GM19397 (cell line): ENCODE data around the gene PRPF40B.

ENCODE experiments used
- ATAC-seq: cut with Tn5 transposase; IDR thresholded peaks from one replicate; pipeline ENCODE4 v1.9.1; 2021; ENCODE audit warnings: mild to moderate bottlenecking, moderate library complexity; ENCODE audit not compliant: unreplicated experiment

Gene PRPF40B

DNA sequence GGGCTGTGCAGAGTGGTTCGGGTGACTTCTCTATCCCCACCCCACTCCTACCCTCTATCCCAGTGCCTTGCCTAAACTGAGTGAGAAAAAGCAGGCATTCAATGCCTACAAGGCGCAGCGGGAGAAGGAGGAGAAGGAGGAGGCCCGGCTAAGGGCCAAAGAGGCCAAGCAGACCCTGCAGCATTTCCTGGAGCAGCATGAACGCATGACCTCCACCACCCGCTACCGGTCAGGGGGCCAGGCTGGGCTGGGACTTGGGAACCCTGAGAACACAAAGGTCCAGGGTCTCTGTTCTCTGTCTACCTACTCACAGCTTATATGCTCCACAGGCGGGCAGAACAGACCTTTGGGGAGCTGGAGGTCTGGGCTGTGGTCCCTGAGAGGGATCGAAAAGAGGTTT lies 11.7 kb downstream of the PRPF40B start:
- no peak for ATAC-seq

GRCh38 chr12:49635656-49636055 lies 12.3 kb downstream of the PRPF40B start:
- ATAC-seq, result no peak

- ATAC-seq, result no peak
Measured at GRCh38 chr12:49636574-49636973, 13.2 kb downstream of the PRPF40B start.

GRCh38 chr12:49636979-49637755 lies 13.8 kb downstream of the PRPF40B start:
- no peak for ATAC-seq

- ATAC-seq, result no peak
Measured at GRCh38 chr12:49641748-49642369, 18.5 kb downstream of the PRPF40B start.

DNA sequence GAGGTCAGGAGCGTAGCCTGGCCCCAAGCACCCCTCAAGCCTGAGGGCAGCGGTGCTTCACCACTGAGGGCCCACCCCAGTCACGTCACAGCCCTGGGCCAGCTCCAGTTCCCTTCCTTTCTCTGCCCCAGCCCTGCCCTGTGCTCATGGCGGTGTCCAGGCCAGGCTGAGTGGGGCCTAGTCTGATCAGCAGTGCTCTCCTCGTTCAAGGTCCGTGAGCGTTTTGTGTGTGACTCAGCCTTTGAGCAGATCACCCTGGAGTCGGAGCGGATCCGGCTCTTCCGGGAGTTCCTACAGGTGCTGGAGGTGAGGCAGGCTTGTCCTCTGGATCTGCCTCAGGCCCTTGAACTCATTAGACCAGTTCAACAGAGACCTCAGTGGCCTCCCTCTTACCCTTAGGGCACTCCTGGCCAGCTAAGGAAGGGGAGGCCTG lies 19.0 kb downstream of the PRPF40B start:
- ATAC-seq, result no peak

GRCh38 chr12:49643135-49643534 lies 19.8 kb downstream of the PRPF40B start:
- no peak for ATAC-seq

GRCh38 chr12:49643961-49644619 lies 20.7 kb downstream of the PRPF40B start:
- ATAC-seq, result no peak

DNA sequence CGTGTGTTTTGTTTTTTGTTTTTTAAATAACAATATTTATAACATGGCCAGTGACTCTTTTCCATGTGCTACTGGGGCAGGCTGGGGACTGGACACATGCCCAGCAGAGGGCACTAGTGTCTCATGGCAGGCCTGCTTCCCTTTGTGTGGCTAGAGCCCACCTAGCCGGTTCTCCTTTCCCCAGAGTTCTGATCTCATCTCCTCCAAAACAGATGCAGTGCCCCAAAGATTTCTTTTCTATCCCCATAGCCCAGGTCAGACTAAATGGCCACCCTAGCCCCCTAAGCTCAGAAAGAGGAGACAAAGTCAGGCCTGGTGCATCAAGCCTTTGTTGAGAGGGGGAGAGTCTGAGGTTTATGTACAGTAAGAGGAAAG lies 21.2 kb downstream of the PRPF40B start:
- no peak for ATAC-seq

- no peak for ATAC-seq
Measured at GRCh38 chr12:49645146-49646039, 22.0 kb downstream of the PRPF40B start.

- ATAC-seq, result no peak
Measured at GRCh38 chr12:49646331-49646830, 23.0 kb downstream of the PRPF40B start.

GRCh38 chr12:49646871-49647654 lies 23.7 kb downstream of the PRPF40B start:
- no peak for ATAC-seq

- ATAC-seq, result no peak
Measured at GRCh38 chr12:49647827-49648711, 24.7 kb downstream of the PRPF40B start.

GRCh38 chr12:49648712-49649003 lies 25.3 kb downstream of the PRPF40B start:
- no peak for ATAC-seq

DNA sequence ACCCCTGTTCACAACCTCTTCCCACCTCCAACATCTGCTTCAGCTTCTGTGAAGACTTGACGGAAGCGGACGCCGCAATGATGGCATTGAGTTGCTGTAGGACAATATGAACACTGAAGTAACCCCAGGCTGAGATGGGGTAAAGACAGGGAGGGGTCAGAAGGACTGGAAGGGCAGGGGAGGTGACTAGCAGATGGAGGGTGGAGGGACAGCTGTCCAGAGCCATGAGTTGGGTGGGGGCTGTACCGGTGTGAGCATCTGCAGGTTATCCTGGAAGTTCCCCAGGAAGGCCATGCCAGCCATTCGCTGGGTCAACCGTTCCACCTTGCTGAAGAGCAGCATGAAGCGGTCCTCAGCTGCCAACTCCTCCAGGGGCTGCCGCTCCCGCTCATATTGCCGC lies 26.1 kb downstream of the PRPF40B start:
- no peak for ATAC-seq

GRCh38 chr12:49649892-49650291 lies 26.5 kb downstream of the PRPF40B start:
- ATAC-seq, result no peak

DNA sequence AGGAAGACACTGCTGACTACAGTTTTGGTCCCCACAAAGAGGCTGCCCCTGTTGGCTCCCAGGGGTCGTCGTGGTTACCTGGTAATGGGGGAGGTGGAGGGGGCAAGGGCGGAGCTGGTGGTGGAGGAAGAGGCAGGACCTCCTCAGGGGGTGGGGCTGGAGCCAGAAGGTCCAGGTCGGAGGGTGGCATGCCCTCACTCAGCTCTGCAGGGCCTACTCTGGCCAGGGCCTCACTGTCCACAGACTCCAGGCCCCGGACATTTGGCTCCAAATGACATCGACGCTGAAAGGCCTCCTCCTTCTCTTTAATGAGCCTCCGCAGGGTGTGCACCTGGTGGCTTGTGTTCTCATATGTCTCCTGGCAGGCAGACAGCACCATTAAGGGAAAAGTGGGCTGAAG lies 28.5 kb downstream of the PRPF40B start:
- ATAC-seq, result no peak

DNA sequence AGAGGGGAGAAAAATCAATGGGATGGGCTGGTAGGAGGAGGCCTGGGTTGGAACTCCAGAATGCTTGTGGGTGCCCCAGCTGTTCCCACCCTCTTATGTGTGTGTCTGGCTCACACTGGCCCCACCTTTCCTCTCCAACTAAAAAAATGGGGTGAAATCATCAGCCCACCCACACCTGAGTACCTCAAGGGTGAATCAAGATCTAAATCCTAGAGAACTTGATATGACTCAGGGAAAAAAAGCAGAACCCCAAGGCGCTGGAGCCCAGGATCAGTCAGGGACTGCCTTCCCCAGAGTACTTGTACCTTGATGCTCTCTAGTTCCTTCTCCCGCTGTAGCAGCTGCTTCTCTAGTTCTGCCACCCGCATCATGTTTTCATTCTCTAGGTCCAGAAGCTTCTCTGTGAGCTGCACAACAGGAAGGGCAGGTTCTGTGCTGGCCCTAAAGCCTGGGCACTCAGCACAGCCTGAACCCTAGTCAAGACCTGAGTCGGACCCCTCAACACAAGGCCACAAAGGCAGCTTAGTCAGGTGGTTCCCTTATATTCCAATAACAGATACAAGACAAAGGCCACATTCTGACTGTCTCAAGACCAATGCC lies 29.7 kb downstream of the PRPF40B start:
- ATAC-seq, result no peak

GRCh38 chr12:49654715-49655114 lies 31.4 kb downstream of the PRPF40B start:
- ATAC-seq, result no peak
